SK-N-SH (cell line): ENCODE measurements around the gene AGBL4. TPM values are rescaled to one million over a fixed set of nuclear protein-coding genes. Genes with fewer than 3 reads are reported as not detected.

ENCODE experiments used
- CTCF ChIA-PET: fragments of 300-600, 350-600 bp; formaldehyde crosslinking; extraction: SDS; loops from one replicate; lab custom pipeline; 2021; lab: Yijun Ruan, JAX
- POLR2A ChIA-PET: fragments of 350-600 bp; sonication (Branson Sonifier 250); formaldehyde crosslinking; extraction: SDS; loops from one replicate; lab custom pipeline; 2020; ENCODE audit warnings: antibody characterized with exemption, inconsistent platforms; lab: Yijun Ruan, JAX
- DNase-seq: peaks from one replicate; pipeline ENCODE4 v3.0.0; 2012
- H2AFZ ChIP-seq: fragments of 200-600 bp; sonication (generic); 2 replicates; pipeline ENCODE4 v1.8.1; 2016; ENCODE audit warnings: antibody characterized with exemption, mild to moderate bottlenecking, low read depth
- H3F3A ChIP-seq: fragments of 200-600 bp; sonication (generic); replicated peaks from 2 replicates; pipeline ENCODE3; 2016; ENCODE audit warnings: antibody characterized with exemption, mild to moderate bottlenecking; ENCODE audit not compliant: insufficient read depth
- H3K27ac ChIP-seq, 2 experiments: fragments of 200-500 bp in 1 of 2; fragments of 200-600 bp in 1 of 2; sonication (Bioruptor generic) in 1 of 2; sonication (generic), shearing (Covaris generic) in 1 of 2; 2 replicates each; pipeline versions ENCODE4 v1.5.1 to v1.6.1; 2014 to 2016; ENCODE audit warnings: low read depth in 2 of 2, inconsistent platforms in 1 of 2, low read length in 1 of 2, mild to moderate bottlenecking in 1 of 2, mixed read lengths in 1 of 2
- H3K27me3 ChIP-seq: fragments of 200-600 bp; sonication (generic), shearing (Covaris generic); 2 replicates; pipeline ENCODE4 v1.6.1; 2016; ENCODE audit warnings: mixed run types; ENCODE audit not compliant: insufficient read depth
- H3K36me3 ChIP-seq, 2 experiments: fragments of 200-500 bp in 1 of 2; fragments of 200-600 bp in 1 of 2; sonication (Bioruptor generic) in 1 of 2; sonication (generic) in 1 of 2; replicated peaks in 1 of 2; 2 replicates each; pipeline versions ENCODE3 to v1.5.1; 2014 to 2016; ENCODE audit warnings: low read length in 1 of 2, mild to moderate bottlenecking in 1 of 2; ENCODE audit not compliant: insufficient read depth in 2 of 2, control insufficient read depth in 1 of 2
- H3K4me1 ChIP-seq, 2 experiments: fragments of 200-500 bp in 1 of 2; fragments of 200-600 bp in 1 of 2; sonication (Bioruptor generic) in 1 of 2; sonication (generic), shearing (Covaris generic) in 1 of 2; 2 replicates each; pipeline versions ENCODE4 v1.5.1 to v1.6.1; 2014 to 2016; ENCODE audit warnings: low read depth in 1 of 2, low read length in 1 of 2, mixed run types in 1 of 2; ENCODE audit not compliant: insufficient read depth in 2 of 2, control insufficient read depth in 1 of 2
- H3K4me2 ChIP-seq: fragments of 200-600 bp; sonication (generic), shearing (Covaris generic); 2 replicates; pipeline ENCODE4 v1.6.1; 2017; ENCODE audit warnings: mixed run types
- H3K4me3 ChIP-seq, 2 experiments: fragments of 200-500 bp in 1 of 2; fragments of 200-600 bp in 1 of 2; sonication (Bioruptor generic) in 1 of 2; sonication (generic), shearing (Covaris generic) in 1 of 2; 2 replicates each; pipeline versions ENCODE4 v1.5.1 to v1.8.1; 2014 to 2016; ENCODE audit warnings: low read depth in 2 of 2, inconsistent platforms in 1 of 2, low read length in 1 of 2, mild to moderate bottlenecking in 1 of 2, mixed read lengths in 1 of 2, moderate library complexity in 1 of 2
- H3K79me2 ChIP-seq: fragments of 200-600 bp; sonication (generic); 2 replicates; pipeline ENCODE4 v1.8.1; 2017; ENCODE audit warnings: mild to moderate bottlenecking; ENCODE audit not compliant: insufficient read depth
- H3K9ac ChIP-seq: fragments of 200-600 bp; sonication (generic); 2 replicates; pipeline ENCODE4 v1.6.1; 2017; ENCODE audit warnings: mixed run types
- H3K9me2 ChIP-seq: fragments of 200-600 bp; sonication (generic); 2 replicates; pipeline ENCODE4 v1.6.1; 2017; ENCODE audit warnings: mixed run types
- H3K9me3 ChIP-seq: fragments of 200-600 bp; sonication (generic); 2 replicates; pipeline ENCODE4 v1.6.1; 2017; ENCODE audit warnings: mixed run types, mild to moderate bottlenecking, moderate library complexity
- H4K20me1 ChIP-seq: fragments of 200-600 bp; sonication (generic); 2 replicates; pipeline ENCODE4 v1.6.1; 2017; ENCODE audit warnings: mild to moderate bottlenecking, mixed run types; ENCODE audit not compliant: insufficient read depth
- CHD2 ChIP-seq: fragments of 150-350 bp; IDR thresholded peaks from 2 replicates; pipeline ENCODE4 v1.6.1; 2018; ENCODE audit warnings: low read length; ENCODE audit not compliant: partially characterized antibody
- EZH2phosphoT487 ChIP-seq: fragments of 200-600 bp; sonication (generic); IDR thresholded peaks from 2 replicates; pipeline ENCODE4 v1.6.1; 2017; ENCODE audit warnings: low read depth, mixed run types, mild to moderate bottlenecking, antibody characterized with exemption, moderate library complexity, borderline replicate concordance
- FOXJ3 ChIP-seq: sonication (generic); formaldehyde crosslinking; IDR thresholded peaks from 2 replicates; pipeline ENCODE4 v1.5.1; 2020; ENCODE audit warnings: mild to moderate bottlenecking, missing genetic modification reagents
- GABPA ChIP-seq: IDR thresholded peaks from 2 replicates; pipeline ENCODE4 v1.4.0; 2012; ENCODE audit warnings: low read depth, mild to moderate bottlenecking
- GATA2 ChIP-seq: sonication (generic); formaldehyde crosslinking; IDR thresholded peaks from 2 replicates; pipeline ENCODE4 v1.5.0; 2020; ENCODE audit warnings: mild to moderate bottlenecking, missing genetic modification reagents
- JUND ChIP-seq: IDR thresholded peaks from 2 replicates; pipeline ENCODE4 v1.4.0; 2012
- MEF2A ChIP-seq: IDR thresholded peaks from 2 replicates; pipeline ENCODE4 v1.4.0; 2012; ENCODE audit warnings: low read depth, borderline replicate concordance
- NFIC ChIP-seq: IDR thresholded peaks from 2 replicates; pipeline ENCODE4 v1.4.0; 2012; ENCODE audit warnings: borderline replicate concordance
- RCOR1 ChIP-seq: fragments of 150-350 bp; IDR thresholded peaks from 2 replicates; pipeline ENCODE4 v1.6.1; 2017; ENCODE audit warnings: antibody characterized with exemption, low read length
- RFX5 ChIP-seq: IDR thresholded peaks from 2 replicates; pipeline ENCODE4 v1.6.1; 2012; ENCODE audit warnings: mild to moderate bottlenecking, improper control_type of control experiment, low read length
- SIN3A ChIP-seq: IDR thresholded peaks from 2 replicates; pipeline ENCODE4 v1.6.1; 2012; ENCODE audit warnings: low read depth, mild to moderate bottlenecking, low read length, moderate library complexity, borderline replicate concordance
- SMC3 ChIP-seq: IDR thresholded peaks from 2 replicates; pipeline ENCODE4 v1.6.1; 2012; ENCODE audit warnings: low read depth, low read length, improper control_type of control experiment
- TAF1 ChIP-seq: IDR thresholded peaks from 2 replicates; pipeline ENCODE4 v1.6.1; 2012; ENCODE audit warnings: low read depth, mild to moderate bottlenecking, low read length, moderate library complexity, borderline replicate concordance
- TCF12 ChIP-seq: IDR thresholded peaks from 2 replicates; pipeline ENCODE4 v1.4.0; 2012
- whole genome bisulfite sequencing: methylation state at CpG from one replicate; pipeline ENCODE4 v1.1.6; 2017; ENCODE audit warnings: low lambda C conversion rate; 5-methylcytosine and 5-hydroxymethylcytosine counted together
- polyA plus RNA-seq, 3 experiments: library from polyadenylated mRNA; depleted of rRNA; stranded (reverse); fragments of >200 nt; gene quantifications; 2 replicates each; pipeline ENCODE4 v1.2.3, GENCODE V29; 2012
- TF ChIP-seq, protein P1 (sequence below): IDR thresholded peaks from 2 replicates; pipeline ENCODE4 v1.4.0; 2012; ENCODE audit warnings: low read depth
- TF ChIP-seq, protein P2 (sequence below): IDR thresholded peaks from 2 replicates; pipeline ENCODE4 v1.4.0; 2012; ENCODE audit warnings: low read depth, borderline replicate concordance
- TF ChIP-seq, protein P3 (sequence below): fragments of 150-350 bp; IDR thresholded peaks from 2 replicates; pipeline ENCODE4 v1.6.1; 2016; ENCODE audit warnings: mild to moderate bottlenecking, low read depth, low read length
- TF ChIP-seq, protein P4 (sequence below): IDR thresholded peaks from 2 replicates; pipeline ENCODE4 v1.6.1; 2012; ENCODE audit warnings: mild to moderate bottlenecking, low read depth, low read length, moderate library complexity
- TF ChIP-seq, protein P5 (sequence below): IDR thresholded peaks from 2 replicates; pipeline ENCODE4 v1.4.0; 2012; ENCODE audit warnings: low read depth, borderline replicate concordance

The AGBL4 gene
- polyA plus RNA-seq, 1 of the 3 experiments (the other 2 are of a cell fraction): 0.07 TPM

DNA sequence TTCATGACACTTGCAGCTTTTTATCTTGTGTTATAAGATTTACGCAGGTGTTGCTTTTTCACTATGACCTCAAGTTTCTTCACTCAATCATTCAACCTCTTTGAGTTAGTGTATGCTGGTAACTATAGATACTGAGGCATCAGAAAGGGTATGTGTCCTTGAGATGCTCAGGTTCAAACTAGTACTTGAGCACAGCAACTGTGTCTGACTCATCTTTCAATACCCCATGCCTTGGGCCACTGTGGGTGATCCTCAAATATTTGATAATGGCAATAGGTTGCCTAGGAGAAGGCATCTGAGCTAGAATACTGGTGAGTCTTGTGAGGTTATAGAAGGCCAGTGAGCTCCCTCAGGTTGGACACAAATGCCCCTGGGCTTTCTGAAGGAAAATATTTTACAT is 1463.6 kb downstream of the AGBL4 start:
- TF ChIP-seq, protein P1, sequence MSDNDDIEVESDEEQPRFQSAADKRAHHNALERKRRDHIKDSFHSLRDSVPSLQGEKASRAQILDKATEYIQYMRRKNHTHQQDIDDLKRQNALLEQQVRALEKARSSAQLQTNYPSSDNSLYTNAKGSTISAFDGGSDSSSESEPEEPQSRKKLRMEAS: no peak
- TF ChIP-seq CHD2 (no peak), GATA2 (no peak), RFX5 (no peak), SMC3 (no peak), JUND (no peak), EZH2phosphoT487 (no peak), TAF1 (no peak), GABPA (no peak), SIN3A (no peak), MEF2A (no peak), FOXJ3 (CRISPR knock-in tag) (no peak), TCF12 (no peak), RCOR1 (no peak), NFIC (no peak)
- TF ChIP-seq, protein P2, sequence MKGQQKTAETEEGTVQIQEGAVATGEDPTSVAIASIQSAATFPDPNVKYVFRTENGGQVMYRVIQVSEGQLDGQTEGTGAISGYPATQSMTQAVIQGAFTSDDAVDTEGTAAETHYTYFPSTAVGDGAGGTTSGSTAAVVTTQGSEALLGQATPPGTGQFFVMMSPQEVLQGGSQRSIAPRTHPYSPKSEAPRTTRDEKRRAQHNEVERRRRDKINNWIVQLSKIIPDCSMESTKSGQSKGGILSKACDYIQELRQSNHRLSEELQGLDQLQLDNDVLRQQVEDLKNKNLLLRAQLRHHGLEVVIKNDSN: no peak
- TF ChIP-seq, protein P3, sequence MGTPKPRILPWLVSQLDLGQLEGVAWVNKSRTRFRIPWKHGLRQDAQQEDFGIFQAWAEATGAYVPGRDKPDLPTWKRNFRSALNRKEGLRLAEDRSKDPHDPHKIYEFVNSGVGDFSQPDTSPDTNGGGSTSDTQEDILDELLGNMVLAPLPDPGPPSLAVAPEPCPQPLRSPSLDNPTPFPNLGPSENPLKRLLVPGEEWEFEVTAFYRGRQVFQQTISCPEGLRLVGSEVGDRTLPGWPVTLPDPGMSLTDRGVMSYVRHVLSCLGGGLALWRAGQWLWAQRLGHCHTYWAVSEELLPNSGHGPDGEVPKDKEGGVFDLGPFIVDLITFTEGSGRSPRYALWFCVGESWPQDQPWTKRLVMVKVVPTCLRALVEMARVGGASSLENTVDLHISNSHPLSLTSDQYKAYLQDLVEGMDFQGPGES: no peak
- TF ChIP-seq, protein P4, sequence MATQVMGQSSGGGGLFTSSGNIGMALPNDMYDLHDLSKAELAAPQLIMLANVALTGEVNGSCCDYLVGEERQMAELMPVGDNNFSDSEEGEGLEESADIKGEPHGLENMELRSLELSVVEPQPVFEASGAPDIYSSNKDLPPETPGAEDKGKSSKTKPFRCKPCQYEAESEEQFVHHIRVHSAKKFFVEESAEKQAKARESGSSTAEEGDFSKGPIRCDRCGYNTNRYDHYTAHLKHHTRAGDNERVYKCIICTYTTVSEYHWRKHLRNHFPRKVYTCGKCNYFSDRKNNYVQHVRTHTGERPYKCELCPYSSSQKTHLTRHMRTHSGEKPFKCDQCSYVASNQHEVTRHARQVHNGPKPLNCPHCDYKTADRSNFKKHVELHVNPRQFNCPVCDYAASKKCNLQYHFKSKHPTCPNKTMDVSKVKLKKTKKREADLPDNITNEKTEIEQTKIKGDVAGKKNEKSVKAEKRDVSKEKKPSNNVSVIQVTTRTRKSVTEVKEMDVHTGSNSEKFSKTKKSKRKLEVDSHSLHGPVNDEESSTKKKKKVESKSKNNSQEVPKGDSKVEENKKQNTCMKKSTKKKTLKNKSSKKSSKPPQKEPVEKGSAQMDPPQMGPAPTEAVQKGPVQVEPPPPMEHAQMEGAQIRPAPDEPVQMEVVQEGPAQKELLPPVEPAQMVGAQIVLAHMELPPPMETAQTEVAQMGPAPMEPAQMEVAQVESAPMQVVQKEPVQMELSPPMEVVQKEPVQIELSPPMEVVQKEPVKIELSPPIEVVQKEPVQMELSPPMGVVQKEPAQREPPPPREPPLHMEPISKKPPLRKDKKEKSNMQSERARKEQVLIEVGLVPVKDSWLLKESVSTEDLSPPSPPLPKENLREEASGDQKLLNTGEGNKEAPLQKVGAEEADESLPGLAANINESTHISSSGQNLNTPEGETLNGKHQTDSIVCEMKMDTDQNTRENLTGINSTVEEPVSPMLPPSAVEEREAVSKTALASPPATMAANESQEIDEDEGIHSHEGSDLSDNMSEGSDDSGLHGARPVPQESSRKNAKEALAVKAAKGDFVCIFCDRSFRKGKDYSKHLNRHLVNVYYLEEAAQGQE: no peak
- TF ChIP-seq, protein P5, sequence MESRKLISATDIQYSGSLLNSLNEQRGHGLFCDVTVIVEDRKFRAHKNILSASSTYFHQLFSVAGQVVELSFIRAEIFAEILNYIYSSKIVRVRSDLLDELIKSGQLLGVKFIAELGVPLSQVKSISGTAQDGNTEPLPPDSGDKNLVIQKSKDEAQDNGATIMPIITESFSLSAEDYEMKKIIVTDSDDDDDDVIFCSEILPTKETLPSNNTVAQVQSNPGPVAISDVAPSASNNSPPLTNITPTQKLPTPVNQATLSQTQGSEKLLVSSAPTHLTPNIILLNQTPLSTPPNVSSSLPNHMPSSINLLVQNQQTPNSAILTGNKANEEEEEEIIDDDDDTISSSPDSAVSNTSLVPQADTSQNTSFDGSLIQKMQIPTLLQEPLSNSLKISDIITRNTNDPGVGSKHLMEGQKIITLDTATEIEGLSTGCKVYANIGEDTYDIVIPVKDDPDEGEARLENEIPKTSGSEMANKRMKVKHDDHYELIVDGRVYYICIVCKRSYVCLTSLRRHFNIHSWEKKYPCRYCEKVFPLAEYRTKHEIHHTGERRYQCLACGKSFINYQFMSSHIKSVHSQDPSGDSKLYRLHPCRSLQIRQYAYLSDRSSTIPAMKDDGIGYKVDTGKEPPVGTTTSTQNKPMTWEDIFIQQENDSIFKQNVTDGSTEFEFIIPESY: no peak
- H3K4me2 ChIP-seq: no peak overlapping the region
- H3K27ac ChIP-seq: no peak overlapping the region
- no peak overlapping the region for H2AFZ ChIP-seq
- ChIA-PET POLR2A (no interaction called here), CTCF (interaction anchor here (1.0 to 4.3 kb wide), 4 partner anchors 11 to 451 kb away, joined by 3 to 32 read pairs (median 4); no protein-coding TSS in a partner anchor)
- no peak overlapping the region for H3K4me3 ChIP-seq
- no peaks in the 10 kb centered on the region for H4K20me1 ChIP-seq
- no peak overlapping the region for H3K9ac ChIP-seq
- H3F3A ChIP-seq: no peaks in the 10 kb centered on the region
- no peaks in the 10 kb centered on the region for H3K9me2 ChIP-seq
- no peaks in the 10 kb centered on the region for H3K79me2 ChIP-seq
- WGBS: 38% methylated on average over 1 of the region's 1 CpG
- H3K4me1 ChIP-seq: no peaks in the 10 kb centered on the region; a peak in 1 of 4 replicates
- no peaks in the 10 kb centered on the region for H3K9me3 ChIP-seq
- H3K36me3 ChIP-seq: no peaks in the 10 kb centered on the region
- H3K27me3 ChIP-seq: no peaks in the 10 kb centered on the region
- no peak for DNase-seq
